PFSK-1 (cell line): ENCODE data around the gene C17orf114.

ENCODE experiments used
- FOXP2 ChIP-seq: optimal IDR thresholded peaks from 2 replicates; pipeline ENCODE3; 2011; ENCODE audit warnings: borderline replicate concordance, control low read depth, inconsistent platforms; ENCODE audit not compliant: insufficient read depth; ENCODE audit errors: extremely low read length, extremely low read depth
- POLR2AphosphoS5 ChIP-seq: IDR thresholded peaks from 2 replicates; pipeline ENCODE4 v1.6.1; 2012; ENCODE audit warnings: low read depth, mild to moderate bottlenecking, control low read depth, low read length, moderate library complexity
- SIN3A ChIP-seq: IDR thresholded peaks from 2 replicates; pipeline ENCODE4 v1.6.1; 2012; ENCODE audit warnings: mild to moderate bottlenecking, low read length, moderate library complexity, borderline replicate concordance; ENCODE audit not compliant: insufficient read depth
- TAF1 ChIP-seq: IDR thresholded peaks from 2 replicates; pipeline ENCODE4 v1.6.1; 2012; ENCODE audit warnings: low read length, control low read depth, borderline replicate concordance; ENCODE audit not compliant: insufficient read depth
- TF ChIP-seq, protein P1 (sequence below), 2 experiments: IDR thresholded peaks; 2 replicates each; pipeline versions ENCODE4 v1.6.1 to v1.8.0; 2011 to 2012; ENCODE audit warnings: low read depth in 2 of 2, low read length in 2 of 2, control low read depth in 1 of 2, inconsistent platforms in 1 of 2, mild to moderate bottlenecking in 1 of 2, moderate library complexity in 1 of 2; ENCODE audit not compliant: insufficient read depth in 1 of 2

C17orf114 gene

DNA sequence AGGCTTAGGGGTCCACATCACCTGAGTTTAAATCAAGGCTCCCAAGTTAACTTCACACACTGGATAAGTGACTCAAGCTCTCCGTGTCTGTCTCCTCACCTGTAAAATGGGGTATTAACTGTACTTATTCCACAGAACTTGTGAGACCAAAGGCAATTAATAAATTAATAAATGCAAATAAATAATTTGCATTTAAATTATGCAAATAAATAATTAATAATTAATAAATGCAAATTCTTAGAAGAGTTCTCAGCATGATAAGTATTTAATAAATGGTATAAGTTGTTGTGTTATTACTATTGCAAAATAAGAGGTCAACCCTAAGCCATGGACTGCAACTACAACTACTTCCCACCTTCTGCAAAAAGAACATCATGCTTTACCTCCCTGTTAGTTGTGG is 48.7 kb downstream of the C17orf114 start:
- TF ChIP-seq POLR2AphosphoS5 (no peak), FOXP2 (no peak), SIN3A (no peak), TAF1 (no peak)
- TF ChIP-seq, protein P1, sequence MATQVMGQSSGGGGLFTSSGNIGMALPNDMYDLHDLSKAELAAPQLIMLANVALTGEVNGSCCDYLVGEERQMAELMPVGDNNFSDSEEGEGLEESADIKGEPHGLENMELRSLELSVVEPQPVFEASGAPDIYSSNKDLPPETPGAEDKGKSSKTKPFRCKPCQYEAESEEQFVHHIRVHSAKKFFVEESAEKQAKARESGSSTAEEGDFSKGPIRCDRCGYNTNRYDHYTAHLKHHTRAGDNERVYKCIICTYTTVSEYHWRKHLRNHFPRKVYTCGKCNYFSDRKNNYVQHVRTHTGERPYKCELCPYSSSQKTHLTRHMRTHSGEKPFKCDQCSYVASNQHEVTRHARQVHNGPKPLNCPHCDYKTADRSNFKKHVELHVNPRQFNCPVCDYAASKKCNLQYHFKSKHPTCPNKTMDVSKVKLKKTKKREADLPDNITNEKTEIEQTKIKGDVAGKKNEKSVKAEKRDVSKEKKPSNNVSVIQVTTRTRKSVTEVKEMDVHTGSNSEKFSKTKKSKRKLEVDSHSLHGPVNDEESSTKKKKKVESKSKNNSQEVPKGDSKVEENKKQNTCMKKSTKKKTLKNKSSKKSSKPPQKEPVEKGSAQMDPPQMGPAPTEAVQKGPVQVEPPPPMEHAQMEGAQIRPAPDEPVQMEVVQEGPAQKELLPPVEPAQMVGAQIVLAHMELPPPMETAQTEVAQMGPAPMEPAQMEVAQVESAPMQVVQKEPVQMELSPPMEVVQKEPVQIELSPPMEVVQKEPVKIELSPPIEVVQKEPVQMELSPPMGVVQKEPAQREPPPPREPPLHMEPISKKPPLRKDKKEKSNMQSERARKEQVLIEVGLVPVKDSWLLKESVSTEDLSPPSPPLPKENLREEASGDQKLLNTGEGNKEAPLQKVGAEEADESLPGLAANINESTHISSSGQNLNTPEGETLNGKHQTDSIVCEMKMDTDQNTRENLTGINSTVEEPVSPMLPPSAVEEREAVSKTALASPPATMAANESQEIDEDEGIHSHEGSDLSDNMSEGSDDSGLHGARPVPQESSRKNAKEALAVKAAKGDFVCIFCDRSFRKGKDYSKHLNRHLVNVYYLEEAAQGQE (IDR thresholded peaks at IDR 0.05; ENCODE audit: insufficient read depth in 1 of 2, low read depth in 2 of 2, low read length in 2 of 2), result no peak

DNA sequence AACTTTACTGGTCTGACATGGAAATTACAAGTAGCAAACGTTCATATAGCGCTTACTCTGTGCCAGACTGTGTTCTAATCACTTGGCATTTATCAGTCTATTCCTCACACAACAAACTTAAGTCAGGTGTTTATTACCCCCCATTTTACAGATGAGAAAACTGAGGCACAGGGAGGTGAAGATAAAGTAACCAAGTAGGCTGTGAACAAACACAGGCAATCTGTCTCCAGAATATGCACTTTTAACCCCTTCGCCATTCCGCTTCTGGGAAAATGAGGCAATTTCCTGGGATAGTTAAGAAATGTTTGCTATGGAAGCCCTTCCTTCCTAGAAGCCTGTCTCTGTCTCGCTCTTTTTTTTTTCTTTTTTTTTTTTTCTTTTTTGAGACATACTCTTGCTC is 50.2 kb downstream of the C17orf114 start:
- TF ChIP-seq TAF1, result no peak
- TF ChIP-seq FOXP2, result no peak
- TF ChIP-seq POLR2AphosphoS5, result no peak
- TF ChIP-seq SIN3A, result no peak
- TF ChIP-seq, protein P1 (IDR thresholded peaks at IDR 0.05; ENCODE audit: insufficient read depth in 1 of 2, low read depth in 2 of 2, low read length in 2 of 2), result no peak
